Mononuclear cell (primary cell): ENCODE results near the gene SGPP2. TPM values are rescaled to one million over a fixed set of nuclear protein-coding genes. Genes with fewer than 3 reads are reported as not detected.

ENCODE experiments used
- H3K27me3 ChIP-seq: 2 replicates; pipeline ENCODE4 v1.6.0; 2011; ENCODE audit warnings: low read length, control low read depth; ENCODE audit not compliant: insufficient read depth
- H3K4me1 ChIP-seq: 2 replicates; pipeline ENCODE4 v1.5.1; 2011; ENCODE audit warnings: mild to moderate bottlenecking, low read length, control low read depth; ENCODE audit not compliant: insufficient read depth
- H3K4me3 ChIP-seq: 2 replicates; pipeline ENCODE4 v1.5.1; 2011; ENCODE audit warnings: mild to moderate bottlenecking, low read length, moderate library complexity
- H3K9me3 ChIP-seq: 2 replicates; pipeline ENCODE4 v1.5.1; 2011; ENCODE audit warnings: low read depth, mild to moderate bottlenecking, control low read depth, low read length
- total RNA-seq: library from RNA; depleted of rRNA; stranded (reverse); fragments of >200 nt; gene quantifications from one replicate; pipeline ENCODE4 v1.2.3, GENCODE V29; 2012

Gene SGPP2
- total RNA-seq, 1 donor, result 0.94 TPM

DNA sequence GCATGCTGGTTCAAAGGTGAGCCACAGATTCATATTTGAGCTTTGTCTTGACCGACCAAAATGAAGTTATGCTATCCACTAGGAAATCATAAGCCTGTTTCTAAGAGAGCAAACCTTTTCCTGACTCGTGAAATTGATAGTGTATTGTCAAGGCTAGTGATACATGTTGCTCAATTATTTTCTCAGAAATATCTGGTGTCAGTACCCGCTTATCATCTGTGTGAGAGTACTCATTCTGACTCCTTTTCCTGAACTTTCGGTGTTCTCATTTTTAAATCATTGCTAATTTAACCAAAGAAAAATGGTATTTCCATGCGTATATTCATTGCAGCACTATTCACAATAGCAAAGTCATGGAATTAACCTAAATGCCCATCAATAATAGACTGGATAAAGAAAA is 56.2 kb downstream of the SGPP2 start:
- no peaks in the 10 kb centered on the region for H3K4me1 ChIP-seq
- no peak overlapping the region for H3K4me3 ChIP-seq
- H3K27me3 ChIP-seq, result peaks cover 6% of the 10 kb centered on the region
- no peaks in the 10 kb centered on the region for H3K9me3 ChIP-seq

DNA sequence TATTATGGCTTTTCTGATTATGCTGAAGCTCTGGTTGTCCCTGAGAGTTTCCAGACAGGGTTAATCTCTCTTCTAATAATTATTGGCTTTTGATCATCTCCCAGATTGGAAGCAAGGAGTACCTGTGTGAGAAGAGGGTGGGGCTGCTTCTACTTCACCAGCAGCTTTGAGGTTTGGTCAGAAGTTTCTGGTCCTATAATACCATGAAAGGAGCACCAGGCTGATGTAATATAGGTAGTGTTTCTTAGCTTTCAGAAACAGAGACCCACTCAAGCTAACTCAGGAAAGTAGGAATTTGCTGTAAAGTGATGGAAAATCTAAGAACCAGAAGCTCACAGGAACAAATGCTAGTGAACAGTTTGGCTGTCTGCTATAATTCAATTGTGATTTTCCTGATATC is 57.6 kb downstream of the SGPP2 start:
- Histone ChIP-seq H3K4me1 (no peaks in the 10 kb centered on the region), H3K27me3 (peaks cover 6% of the 10 kb centered on the region), H3K9me3 (no peaks in the 10 kb centered on the region), H3K4me3 (no peak overlapping the region)

- Histone ChIP-seq H3K27me3 (peaks cover 6% of the 10 kb centered on the region), H3K4me3 (no peak overlapping the region), H3K9me3 (no peaks in the 10 kb centered on the region), H3K4me1 (no peaks in the 10 kb centered on the region)
Observed at GRCh38 chr2:222483513-222484039, 59.2 kb downstream of the SGPP2 start.

GRCh38 chr2:222485367-222486211 is 61.2 kb downstream of the SGPP2 start:
- H3K4me3 ChIP-seq, result no peak overlapping the region
- no peaks in the 10 kb centered on the region for H3K9me3 ChIP-seq
- H3K4me1 ChIP-seq, result no peaks in the 10 kb centered on the region
- H3K27me3 ChIP-seq, result peaks cover 6% of the 10 kb centered on the region

GRCh38 chr2:222490131-222490530 is 65.8 kb downstream of the SGPP2 start:
- Histone ChIP-seq H3K27me3 (no peaks in the 10 kb centered on the region), H3K4me3 (no peak overlapping the region)

DNA sequence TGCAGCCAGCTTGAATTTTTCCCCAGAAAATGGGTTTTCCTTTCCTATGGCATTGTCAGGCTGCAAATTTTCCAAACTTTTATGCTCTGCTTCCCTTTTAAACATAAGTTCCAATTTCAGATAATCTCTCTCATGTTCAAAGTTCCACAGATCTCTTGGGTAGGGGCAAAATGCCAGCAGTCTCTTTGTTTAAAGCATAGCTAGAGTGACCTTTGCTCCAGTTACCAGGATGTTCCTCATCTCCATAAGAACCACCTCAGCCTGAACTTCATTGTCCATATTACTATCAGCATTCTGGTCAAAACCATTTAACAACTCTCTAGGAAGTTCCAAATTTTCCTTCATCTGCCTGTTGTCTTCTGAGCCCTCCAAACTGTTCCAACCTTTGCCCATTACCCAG is 68.3 kb downstream of the SGPP2 start:
- Histone ChIP-seq H3K4me3 (no peak overlapping the region), H3K27me3 (no peaks in the 10 kb centered on the region), H3K9me3 (no peaks in the 10 kb centered on the region), H3K4me1 (no peaks in the 10 kb centered on the region)

More at GRCh38 chr2:222490131-222490530, 65.8 kb downstream of the SGPP2 start:
- H3K9me3 ChIP-seq, result no peaks in the 10 kb centered on the region
- no peaks in the 10 kb centered on the region for H3K4me1 ChIP-seq

DNA sequence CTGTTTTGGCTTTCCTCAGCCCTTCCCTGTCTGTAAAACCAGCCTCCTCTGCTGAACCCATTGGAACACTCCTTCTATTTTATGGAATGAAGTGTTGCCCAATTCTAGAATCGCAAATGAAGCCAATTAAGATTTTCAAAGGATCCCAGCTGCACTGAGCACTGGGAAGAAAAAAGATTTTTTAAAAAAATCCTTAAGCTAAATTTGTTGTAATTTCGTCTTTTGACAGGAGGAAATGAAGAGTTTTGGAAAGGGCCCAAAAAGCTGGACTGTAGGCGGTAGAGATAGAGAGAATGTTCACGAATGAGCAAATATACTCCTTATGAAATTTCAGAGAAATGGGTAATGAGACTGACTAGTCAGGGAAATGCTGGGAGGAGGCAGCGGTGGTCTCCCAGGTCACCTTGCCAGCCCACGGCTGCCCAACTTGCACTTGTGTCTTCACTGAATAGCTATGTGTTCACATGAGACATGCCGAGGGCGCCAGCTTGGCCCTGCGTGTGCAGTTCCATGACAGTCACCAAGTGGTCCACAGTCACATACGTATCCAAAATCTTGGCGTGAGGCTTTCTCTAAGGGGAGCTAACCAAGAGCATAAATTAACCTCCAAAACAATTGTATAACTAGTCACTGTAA is 69.9 kb downstream of the SGPP2 start:
- H3K27me3 ChIP-seq, result no peaks in the 10 kb centered on the region
- no peaks in the 10 kb centered on the region for H3K4me1 ChIP-seq
- H3K4me3 ChIP-seq, result no peak overlapping the region
- no peaks in the 10 kb centered on the region for H3K9me3 ChIP-seq

DNA sequence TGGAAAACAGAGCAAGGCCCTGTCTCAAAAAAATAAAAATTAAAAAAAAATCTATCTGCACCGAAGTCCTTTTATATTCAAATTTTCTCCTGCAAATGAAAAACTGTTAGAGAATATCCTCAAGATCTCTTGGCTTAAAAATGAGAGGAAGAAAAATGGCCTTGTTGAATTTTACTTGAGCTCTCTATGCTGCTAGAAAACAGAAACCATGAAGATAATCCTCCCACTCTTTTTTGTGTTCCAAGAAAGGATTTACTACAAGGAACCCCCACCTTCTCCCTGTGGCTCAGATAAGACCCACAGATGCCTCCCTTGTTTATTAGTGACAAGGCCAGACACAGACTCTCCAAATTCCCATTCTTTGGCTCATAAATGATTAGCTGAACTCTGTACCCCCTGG is 71.0 kb downstream of the SGPP2 start:
- Histone ChIP-seq H3K27me3 (no peaks in the 10 kb centered on the region), H3K4me1 (no peaks in the 10 kb centered on the region), H3K4me3 (no peak overlapping the region), H3K9me3 (no peaks in the 10 kb centered on the region)

- Histone ChIP-seq H3K9me3 (no peaks in the 10 kb centered on the region), H3K4me1 (no peaks in the 10 kb centered on the region), H3K27me3 (no peaks in the 10 kb centered on the region), H3K4me3 (no peak overlapping the region)
Observed at GRCh38 chr2:222499226-222499625, 74.9 kb downstream of the SGPP2 start.

- Histone ChIP-seq H3K9me3 (no peaks in the 10 kb centered on the region), H3K27me3 (no peaks in the 10 kb centered on the region), H3K4me3 (no peak overlapping the region), H3K4me1 (no peaks in the 10 kb centered on the region)
Observed at GRCh38 chr2:222504191-222504590, 79.8 kb downstream of the SGPP2 start.

DNA sequence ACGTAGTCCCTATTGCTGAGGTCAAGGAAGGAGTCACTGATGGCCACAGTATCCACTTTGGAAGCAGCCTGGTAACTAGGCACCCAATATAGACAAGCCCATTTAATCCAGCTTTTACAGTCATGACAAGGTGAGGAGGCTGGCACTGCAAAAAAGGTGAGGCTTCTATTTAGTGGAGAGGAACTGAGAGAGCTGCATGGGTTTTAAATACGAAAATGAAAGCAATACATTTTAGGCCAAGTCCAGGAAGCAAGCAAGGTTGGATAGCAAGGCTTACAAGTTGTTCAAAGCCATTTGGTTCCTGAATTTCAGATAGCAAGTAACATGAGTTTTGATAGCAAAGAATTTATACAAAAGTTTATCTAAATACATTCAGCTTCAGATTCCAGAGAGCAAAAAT is 80.4 kb downstream of the SGPP2 start:
- no peak overlapping the region for H3K4me3 ChIP-seq

DNA sequence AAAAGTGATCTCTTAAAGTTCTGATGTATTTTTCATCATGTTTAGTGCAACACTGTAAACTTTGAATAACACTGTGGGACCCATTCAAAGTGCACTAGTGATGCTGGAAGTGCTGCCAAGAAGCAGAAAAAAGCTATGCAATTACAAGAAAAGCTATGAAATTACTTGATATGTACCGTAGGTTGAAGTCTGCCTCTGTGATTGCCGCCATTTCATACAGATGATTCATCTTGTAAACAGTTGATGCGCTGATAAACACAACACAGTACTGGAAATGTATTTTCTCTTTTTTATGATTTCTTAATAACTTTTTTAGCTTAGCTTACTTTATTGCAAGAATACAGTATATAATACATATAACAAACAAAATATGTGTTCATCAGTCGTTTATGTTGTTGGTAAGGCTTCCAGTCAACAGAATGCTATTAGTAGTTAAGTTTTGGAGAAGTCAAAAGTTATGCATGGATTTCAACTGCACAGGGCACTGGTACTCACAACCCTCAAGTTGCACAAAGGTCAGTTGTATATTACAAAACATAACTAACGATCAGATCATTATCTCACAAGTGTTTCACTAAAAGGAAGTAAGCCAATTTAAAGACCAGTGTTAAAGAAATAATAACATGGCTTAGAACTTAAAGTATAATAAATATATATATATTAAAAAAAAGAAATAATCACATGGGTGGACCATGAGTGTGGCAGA is 82.0 kb downstream of the SGPP2 start:
- no peaks in the 10 kb centered on the region for H3K4me1 ChIP-seq
- H3K27me3 ChIP-seq, result no peaks in the 10 kb centered on the region
- H3K4me3 ChIP-seq, result no peak overlapping the region
- H3K9me3 ChIP-seq, result no peaks in the 10 kb centered on the region

More for the DNA sequence above, 80.4 kb downstream of the SGPP2 start:
- no peaks in the 10 kb centered on the region for H3K9me3 ChIP-seq
- H3K27me3 ChIP-seq, result no peaks in the 10 kb centered on the region
- H3K4me1 ChIP-seq, result no peaks in the 10 kb centered on the region

- Histone ChIP-seq H3K27me3 (no peaks in the 10 kb centered on the region), H3K4me1 (no peaks in the 10 kb centered on the region), H3K9me3 (no peaks in the 10 kb centered on the region), H3K4me3 (no peak overlapping the region)
Observed at GRCh38 chr2:222514901-222515300, 90.6 kb downstream of the SGPP2 start.

DNA sequence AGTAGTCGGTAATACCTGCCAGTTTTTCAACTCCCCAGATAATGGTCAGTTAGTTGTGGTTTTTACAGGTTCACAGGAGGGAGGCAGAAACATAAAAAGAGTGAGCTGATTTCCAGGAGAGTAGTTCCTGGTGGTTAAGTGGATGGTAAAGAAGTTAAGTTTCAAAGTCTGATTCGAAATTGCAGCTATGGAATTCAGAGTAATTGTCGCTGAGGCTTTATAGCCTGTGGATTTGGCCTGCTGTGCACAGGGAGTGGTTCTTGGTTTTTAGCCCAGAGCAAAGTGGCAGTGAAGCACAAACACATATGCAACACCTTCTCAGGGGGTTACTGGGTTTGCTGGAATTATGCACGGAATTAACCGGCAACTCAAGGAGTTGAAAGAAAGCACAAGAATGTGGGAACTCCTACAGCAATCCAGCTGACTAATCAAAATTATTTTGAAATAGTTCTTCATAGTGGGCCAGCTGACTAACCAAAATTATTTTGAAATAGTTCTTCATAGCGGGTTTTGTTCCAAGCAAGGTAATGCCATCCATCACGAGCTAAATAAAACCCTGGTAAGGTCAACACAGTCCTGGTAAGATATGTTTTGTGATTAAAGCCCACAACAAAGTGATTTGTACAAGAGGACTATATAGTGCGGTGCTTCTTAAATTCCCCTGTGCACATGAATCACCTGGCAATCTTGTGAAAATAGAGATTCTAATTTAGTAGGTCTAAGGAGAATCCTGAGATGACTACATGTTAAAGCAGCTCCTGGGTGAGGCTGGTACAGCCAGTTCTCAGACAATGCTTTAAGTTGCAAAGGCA is 94.4 kb downstream of the SGPP2 start:
- Histone ChIP-seq H3K9me3 (no peaks in the 10 kb centered on the region), H3K27me3 (no peaks in the 10 kb centered on the region), H3K4me1 (no peaks in the 10 kb centered on the region), H3K4me3 (no peak overlapping the region)
